GM12891 (cell line): Measurements from ENCODE around the gene FSTL5.

Experiments used
- DNase-seq: peaks from one replicate; pipeline ENCODE4 v3.0.0; 2011; ENCODE audit warnings: low spot score; ENCODE audit not compliant: insufficient read length
- FAIRE-seq: peaks from 2 replicates; lab custom pipeline; 2011; peaks lifted over from hg19 to GRCh38; lab: Jason Lieb, UNC
- PAX5 ChIP-seq: IDR thresholded peaks from 2 replicates; pipeline ENCODE4 v1.6.1; 2011; ENCODE audit warnings: low read length, moderate library complexity, mild to moderate bottlenecking; ENCODE audit not compliant: insufficient read depth, severe bottlenecking
- POLR2A ChIP-seq: IDR thresholded peaks from 2 replicates; pipeline ENCODE4 v1.6.1; 2011; ENCODE audit warnings: low read depth, low read length, control low read depth
- POLR2AphosphoS5 ChIP-seq: IDR thresholded peaks from 2 replicates; pipeline ENCODE4 v1.6.1; 2011; ENCODE audit warnings: low read depth, low read length, control low read depth
- POU2F2 ChIP-seq: IDR thresholded peaks from 2 replicates; pipeline ENCODE4 v1.6.1; 2011; ENCODE audit warnings: low read depth, mild to moderate bottlenecking, control low read depth, low read length, moderate library complexity
- SPI1 ChIP-seq: IDR thresholded peaks from 2 replicates; pipeline ENCODE4 v1.6.1; 2011; ENCODE audit warnings: low read depth, low read length, control low read depth
- TAF1 ChIP-seq: IDR thresholded peaks from 2 replicates; pipeline ENCODE4 v1.6.1; 2011; ENCODE audit warnings: low read depth, low read length, control low read depth

Gene FSTL5

DNA sequence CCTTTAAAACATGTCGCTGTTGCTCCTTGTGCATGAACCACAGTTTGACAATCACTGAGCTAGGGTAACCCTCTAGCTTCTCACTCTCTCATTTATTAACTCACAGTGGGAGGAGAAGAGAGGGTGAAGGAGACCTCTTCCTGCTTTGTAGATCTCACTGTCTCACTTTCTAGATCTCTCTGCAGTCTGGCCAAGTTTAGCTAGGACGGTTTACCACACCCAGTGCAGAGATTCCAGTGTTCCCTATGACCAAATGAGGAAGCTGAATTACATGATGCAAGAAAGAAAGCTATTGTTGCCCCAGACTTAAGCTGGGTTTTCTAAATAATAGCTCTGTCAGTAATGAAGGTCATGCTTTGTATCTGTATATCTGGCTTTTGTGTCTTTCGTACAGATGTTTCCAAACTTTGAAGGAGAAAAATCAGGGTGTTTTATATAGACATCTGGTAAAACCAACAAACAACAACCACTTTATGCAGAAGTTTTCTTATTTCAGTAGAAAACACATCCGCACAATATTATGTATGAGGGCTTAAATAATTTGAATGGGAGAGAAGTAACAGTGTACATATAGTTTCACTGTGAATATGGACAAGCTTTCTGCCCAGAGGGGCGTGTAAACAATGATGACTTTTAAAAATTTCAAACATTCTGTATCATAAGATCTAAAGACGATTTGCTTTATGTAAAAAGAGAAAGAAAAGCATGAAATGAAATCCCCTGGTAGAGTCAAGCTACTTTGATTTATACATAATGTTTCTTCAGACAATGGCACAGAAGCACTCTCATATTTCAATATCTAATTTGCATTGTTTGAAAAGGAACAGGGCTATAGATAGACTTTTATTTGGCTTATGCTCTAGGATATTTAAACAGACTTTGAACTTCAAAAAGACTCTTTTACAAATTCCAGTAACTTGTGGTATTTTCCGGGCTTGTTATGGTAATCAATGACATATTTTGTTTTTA, 582.3 kb downstream of the FSTL5 start:
- TF ChIP-seq TAF1: no peak
- DNase-seq: no peak
- no peak for FAIRE-seq

DNA sequence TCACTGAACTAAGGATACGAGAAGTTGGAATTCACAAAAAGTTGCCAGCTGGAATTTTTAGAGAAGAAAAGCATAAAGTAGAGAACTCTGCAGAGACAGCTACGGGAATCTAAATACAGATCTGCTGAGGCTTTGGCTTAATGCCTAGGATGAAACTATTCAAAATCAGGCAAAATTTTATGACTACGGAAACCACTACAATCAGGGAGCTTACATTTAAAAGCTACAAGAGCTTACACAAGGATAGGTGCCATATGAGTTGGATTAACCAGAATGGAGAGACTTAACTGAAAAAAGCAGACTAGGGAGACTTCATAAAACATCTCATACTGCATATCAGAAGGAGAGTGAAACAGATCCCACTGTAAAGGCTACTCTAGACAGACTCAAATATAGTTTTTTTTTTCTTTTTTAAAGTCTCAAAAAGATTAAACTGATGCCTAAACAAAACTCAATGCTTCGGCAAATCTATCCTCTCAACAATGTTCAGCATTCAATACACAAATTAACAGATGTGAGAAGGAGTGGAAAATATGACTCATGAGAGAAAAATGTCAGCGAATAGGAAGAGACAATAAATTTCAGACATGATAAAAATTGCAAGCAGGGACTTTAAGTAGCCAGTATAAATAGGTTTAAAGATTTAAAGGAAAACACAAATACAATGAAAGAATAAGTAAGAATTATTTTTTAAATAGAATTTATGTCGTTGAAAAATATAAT, 586.1 kb downstream of the FSTL5 start:
- TF ChIP-seq POLR2A: no peak
- no peak for TF ChIP-seq POLR2AphosphoS5
- no peak for TF ChIP-seq TAF1
- TF ChIP-seq SPI1: no peak
- TF ChIP-seq POU2F2: no peak
- no peak for TF ChIP-seq PAX5
- no peak for FAIRE-seq
- no peak for DNase-seq

GRCh38 chr4:161573836-161574235, 590.0 kb downstream of the FSTL5 start:
- no peak for FAIRE-seq
- TF ChIP-seq SPI1 (no peak), PAX5 (no peak), POLR2AphosphoS5 (no peak), TAF1 (no peak), POLR2A (no peak), POU2F2 (no peak)
- no peak for DNase-seq

DNA sequence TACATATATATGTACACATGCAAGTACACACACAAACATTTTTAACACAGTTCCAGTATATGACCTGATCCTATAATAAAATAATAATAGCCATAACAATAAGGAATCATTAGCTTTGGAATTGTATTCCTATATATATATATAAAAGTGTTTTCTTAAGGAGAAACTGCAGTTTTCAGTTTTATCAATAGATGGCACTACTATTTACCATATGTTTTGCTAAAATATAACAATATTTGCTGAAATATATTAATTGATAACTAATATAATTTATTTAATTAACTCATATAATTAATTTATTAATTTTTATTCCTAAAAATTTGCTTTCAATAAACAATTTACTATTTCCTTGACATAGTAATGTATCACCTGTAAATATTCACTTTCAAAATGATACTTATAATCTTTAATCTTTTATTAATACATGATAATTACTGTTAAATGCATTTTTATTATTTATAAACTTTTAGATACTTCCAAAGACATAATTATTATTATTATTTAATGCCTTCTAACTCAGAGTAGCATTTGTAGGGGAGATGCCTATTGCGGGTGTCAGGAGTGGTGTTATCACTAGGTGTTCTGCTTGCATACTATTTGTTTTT, 599.5 kb downstream of the FSTL5 start:
- TF ChIP-seq SPI1: no peak
- no peak for TF ChIP-seq PAX5
- no peak for TF ChIP-seq POU2F2
- no peak for TF ChIP-seq POLR2A
- TF ChIP-seq TAF1: no peak
- no peak for TF ChIP-seq POLR2AphosphoS5
- FAIRE-seq (no peak), DNase-seq (no peak)

GRCh38 chr4:161555689-161556660, 607.8 kb downstream of the FSTL5 start:
- no peak for FAIRE-seq
- no peak for DNase-seq
- no peak for TF ChIP-seq TAF1
- no peak for TF ChIP-seq POU2F2
- peak; percentile 87 for TF ChIP-seq SPI1
- TF ChIP-seq POLR2A: no peak
- no peak for TF ChIP-seq PAX5

- FAIRE-seq (no peak), DNase-seq (no peak)
- TF ChIP-seq PAX5: no peak
- no peak for TF ChIP-seq SPI1
- no peak for TF ChIP-seq POLR2A
- TF ChIP-seq POU2F2: no peak
- no peak for TF ChIP-seq POLR2AphosphoS5
- TF ChIP-seq TAF1: no peak
Observed at GRCh38 chr4:161554372-161554990, 609.3 kb downstream of the FSTL5 start.

GRCh38 chr4:161546902-161547301, 616.9 kb downstream of the FSTL5 start:
- FAIRE-seq (no peak), DNase-seq (no peak)
- no peak for TF ChIP-seq PAX5
- TF ChIP-seq TAF1: no peak
- TF ChIP-seq POU2F2: no peak
- TF ChIP-seq POLR2AphosphoS5: no peak
- no peak for TF ChIP-seq POLR2A
- no peak for TF ChIP-seq SPI1

GRCh38 chr4:161540265-161540664, 623.5 kb downstream of the FSTL5 start:
- no peak for FAIRE-seq
- no peak for DNase-seq
- TF ChIP-seq POU2F2 (no peak), SPI1 (peak; percentile 63), POLR2AphosphoS5 (no peak), POLR2A (no peak), TAF1 (no peak)
